ENCODE data around the gene DDIT3.

- no peak for TF ChIP-seq SIN3A (IDR thresholded peaks at IDR 0.05; ENCODE audit: borderline replicate concordance, insufficient read depth, low read length)
- no peak for TF ChIP-seq REST (IDR thresholded peaks at IDR 0.05; ENCODE audit: insufficient read depth in 1 of 2, low read depth in 2 of 2, low read length in 2 of 2)
- TF ChIP-seq POLR2AphosphoS5 (IDR thresholded peaks at IDR 0.05; ENCODE audit: low read depth, low read length) = no peak
- TF ChIP-seq TAF1 (IDR thresholded peaks at IDR 0.05; ENCODE audit: borderline replicate concordance, insufficient read depth, low read length) = no peak
- TF ChIP-seq FOXP2 (optimal IDR thresholded peaks at IDR 0.05; ENCODE audit: borderline replicate concordance, extremely low read depth, extremely low read length, insufficient read depth) = no peak
These were observed 49.2 kb downstream of the DDIT3 start for GRCh38 chr12:57470970-57471656.

All from PFSK-1 (cell line).